GM23248 (cell line): Measurements from ENCODE around the gene ZNF418. TPM values are rescaled to one million over a fixed set of nuclear protein-coding genes. Genes with fewer than 3 reads are reported as not detected.
"Not testable (repeated sequence)": the region's sequence is repeated elsewhere in the genome, so short reads cannot be mapped to it uniquely, and the experiment has no call there.

ENCODE experiments used
- DNase-seq: peaks from one replicate; pipeline ENCODE4 v3.0.0-alpha.2; 2015
- H2AFZ ChIP-seq: fragments of 200-600 bp; sonication (generic); 2 replicates; pipeline ENCODE4 v1.6.1; 2016; ENCODE audit warnings: antibody characterized with exemption
- H3F3A ChIP-seq: fragments of 200-600 bp; sonication (generic); 2 replicates; pipeline ENCODE4 v1.6.1; 2016; ENCODE audit warnings: mild to moderate bottlenecking, antibody characterized with exemption, mixed run types; ENCODE audit not compliant: insufficient read depth
- H3K27ac ChIP-seq: fragments of 200-600 bp; sonication (generic); 2 replicates; pipeline ENCODE4 v1.5.1; 2016; ENCODE audit warnings: mild to moderate bottlenecking
- H3K27me3 ChIP-seq: fragments of 200-600 bp; sonication (generic); replicated peaks from 2 replicates; pipeline ENCODE4 v1.6.1; 2016; ENCODE audit warnings: mild to moderate bottlenecking; ENCODE audit not compliant: insufficient read depth
- H3K36me3 ChIP-seq: fragments of 200-600 bp; sonication (generic); 2 replicates; pipeline ENCODE4 v1.6.1; 2016; ENCODE audit warnings: low read depth, mild to moderate bottlenecking
- H3K4me1 ChIP-seq: fragments of 200-600 bp; sonication (generic); 2 replicates; pipeline ENCODE4 v1.6.1; 2016; ENCODE audit warnings: mild to moderate bottlenecking; ENCODE audit not compliant: insufficient read depth
- H3K4me2 ChIP-seq: fragments of 200-600 bp; sonication (generic); one replicate; pipeline ENCODE4 v1.6.1; 2016; ENCODE audit warnings: mild to moderate bottlenecking; ENCODE audit not compliant: unreplicated experiment
- H3K4me3 ChIP-seq: fragments of 200-600 bp; sonication (generic); 2 replicates; pipeline ENCODE4 v1.5.1; 2016; ENCODE audit warnings: mild to moderate bottlenecking
- H3K79me2 ChIP-seq: fragments of 200-600 bp; sonication (generic); 2 replicates; pipeline ENCODE4 v1.6.1; 2016; ENCODE audit warnings: mild to moderate bottlenecking; ENCODE audit not compliant: insufficient read depth
- H3K9ac ChIP-seq: fragments of 200-600 bp; sonication (generic); 2 replicates; pipeline ENCODE4 v1.6.1; 2016; ENCODE audit warnings: mild to moderate bottlenecking
- H3K9me2 ChIP-seq: fragments of 200-600 bp; sonication (generic); 2 replicates; pipeline ENCODE4 v1.6.1; 2016; ENCODE audit warnings: mixed run types, mild to moderate bottlenecking, moderate library complexity; ENCODE audit not compliant: insufficient read depth
- H3K9me3 ChIP-seq: fragments of 200-600 bp; sonication (generic); one replicate; pipeline ENCODE4 v1.6.1; 2017; ENCODE audit warnings: low read depth
- H4K20me1 ChIP-seq: fragments of 200-600 bp; sonication (generic); 2 replicates; pipeline ENCODE4 v1.6.0; 2016; ENCODE audit not compliant: insufficient read depth
- EZH2 ChIP-seq: fragments of 200-600 bp; sonication (generic); IDR thresholded peaks from 2 replicates; pipeline ENCODE4 v1.6.1; 2018; ENCODE audit warnings: antibody characterized with exemption, mild to moderate bottlenecking; ENCODE audit not compliant: insufficient read depth, poor library complexity, severe bottlenecking
- EZH2phosphoT487 ChIP-seq: fragments of 200-600 bp; sonication (generic); IDR thresholded peaks from 2 replicates; pipeline ENCODE4 v1.6.1; 2018; ENCODE audit warnings: antibody characterized with exemption, moderate library complexity, mild to moderate bottlenecking, low read depth; ENCODE audit not compliant: insufficient read depth
- WGBS, 2 experiments: methylation state at CpG; one replicate each; pipeline ENCODE4 v1.1.6; 2015 to 2017; ENCODE audit warnings: low lambda C conversion rate in 2 of 2, low coverage in 1 of 2; ENCODE audit errors: missing lambda C conversion rate in 2 of 2; 5-methylcytosine and 5-hydroxymethylcytosine counted together
- in situ Hi-C: fragments of 300-500 bp; cut with MboI; formaldehyde crosslinking; loops from 2 replicates; pipeline ENCODE4 v1.15.0; 2020
- polyA plus RNA-seq: library from polyadenylated mRNA; unstranded; fragments of >200 nt; fragmentation: Nextera tagmentation; extraction: Ambion mirVana; gene quantifications from 2 replicates; pipeline ENCODE4 v1.2.1, GENCODE V29; 2016
- total RNA-seq: library from RNA; depleted of rRNA; stranded (reverse); fragments of >200 nt; shearing (Covaris generic); gene quantifications from 2 replicates; pipeline ENCODE4 v1.2.3, GENCODE V29; 2014

Gene ZNF418
- total and polyA plus RNA-seq, 2 experiments from 2014 or later, result 1.0 to 2.6 TPM

GRCh38 chr19:57888560-57889231 lies 46.5 kb downstream of the ZNF418 start, which contains the start of gene ZNF814:
ZNF814 (minus strand) TSS chr19:57889037; CDS start chr19:57888802, 235 bp downstream.
- Histone ChIP-seq H3K4me2 (peak within 1 kb of the TSS; percentile 83), H3K9ac (peak within 1 kb of the TSS; percentile 87)
- in situ Hi-C loops, result no loop called here

GRCh38 chr19:57888107-57888559 lies 47.1 kb downstream of the ZNF418 start:
- WGBS, 2 experiments, result 11 to 17% methylated on average over 8 of the region's 8 CpGs
- TF ChIP-seq EZH2phosphoT487, result no peak
- no peak for TF ChIP-seq EZH2
- Histone ChIP-seq H3K36me3 (no peaks in the 10 kb centered on the region), H3K27me3 (no peaks in the 10 kb centered on the region), H3K4me2 (peak overlapping the region; percentile 83), H3K27ac (peak overlapping the region; percentile 55), H3K79me2 (peaks cover 55% of the 10 kb centered on the region), H3F3A (peaks cover 7% of the 10 kb centered on the region; the same call in 1 of the 2 replicates), H3K9me2 (no peaks in the 10 kb centered on the region), H3K4me3 (peak overlapping the region; percentile 94), H3K4me1 (peaks cover 12% of the 10 kb centered on the region), H3K9ac (peak overlapping the region; percentile 87), H4K20me1 (no peaks in the 10 kb centered on the region; the same call in 1 of the 2 replicates), H2AFZ (peak overlapping the region; percentile 95), H3K9me3 (no peaks in the 10 kb centered on the region)
- DNase-seq, result peak; percentile 43
- in situ Hi-C loops, result no loop called here

More at GRCh38 chr19:57888560-57889231, 46.5 kb downstream of the ZNF418 start, which contains the start of gene ZNF814:
- peaks cover 12% of the 10 kb centered on the region for H3K4me1 ChIP-seq
- H2AFZ ChIP-seq, result peak within 1 kb of the TSS; percentile 95
- H3K27me3 ChIP-seq, result no peaks in the 10 kb centered on the region
- 4% methylated on average over 43 of the region's 43 CpGs for WGBS, 2 experiments
- no peaks in the 10 kb centered on the region for H3K9me2 ChIP-seq
- H3K4me3 ChIP-seq, result peak within 1 kb of the TSS; percentile 94
- TF ChIP-seq EZH2phosphoT487, result no peak
- TF ChIP-seq EZH2, result no peak
- no peaks in the 10 kb centered on the region; the same call in 1 of the 2 replicates for H4K20me1 ChIP-seq
- H3K27ac ChIP-seq, result peak within 1 kb of the TSS; percentile 55
- H3K79me2 ChIP-seq, result peaks cover 49% of the 10 kb centered on the region
- DNase-seq, result peak; percentile 89
- peaks cover 7% of the 10 kb centered on the region; the same call in 1 of the 2 replicates for H3F3A ChIP-seq
- H3K36me3 ChIP-seq, result no peaks in the 10 kb centered on the region
- H3K9me3 ChIP-seq, result no peaks in the 10 kb centered on the region

- H2AFZ ChIP-seq, result peak overlapping the region; percentile 95; the same call in 1 of the 2 replicates
- WGBS, 2 experiments, result 8 to 13% methylated on average over 6 of the region's 6 CpGs
- no peaks in the 10 kb centered on the region for H3K9me3 ChIP-seq
- H3F3A ChIP-seq, result peaks cover 7% of the 10 kb centered on the region; the same call in 1 of the 2 replicates
- peaks cover 12% of the 10 kb centered on the region for H3K4me1 ChIP-seq
- H4K20me1 ChIP-seq, result no peaks in the 10 kb centered on the region; the same call in 1 of the 2 replicates
- H3K79me2 ChIP-seq, result peaks cover 63% of the 10 kb centered on the region
- peak overlapping the region; percentile 83 for H3K4me2 ChIP-seq
- H3K36me3 ChIP-seq, result no peaks in the 10 kb centered on the region
- peak overlapping the region; percentile 94 for H3K4me3 ChIP-seq
- H3K9ac ChIP-seq, result peak overlapping the region; percentile 87
- peak; percentile 23 for DNase-seq
- H3K27ac ChIP-seq, result no peak overlapping the region
- in situ Hi-C loops, result no loop called here
- H3K9me2 ChIP-seq, result no peaks in the 10 kb centered on the region
- no peaks in the 10 kb centered on the region for H3K27me3 ChIP-seq
- TF ChIP-seq EZH2, result no peak
Observed at GRCh38 chr19:57887195-57887941, 47.8 kb downstream of the ZNF418 start.

- Histone ChIP-seq H3K9me2 (no peaks in the 10 kb centered on the region), H3K4me1 (peaks cover 12% of the 10 kb centered on the region), H3K4me3 (no peak overlapping the region), H3K36me3 (no peaks in the 10 kb centered on the region), H3K27me3 (no peaks in the 10 kb centered on the region), H3K27ac (no peak overlapping the region), H3K9ac (no peak overlapping the region), H3K9me3 (no peaks in the 10 kb centered on the region), H4K20me1 (no peaks in the 10 kb centered on the region; the same call in 1 of the 2 replicates), H2AFZ (no peak overlapping the region), H3K79me2 (peaks cover 63% of the 10 kb centered on the region), H3K4me2 (no peak overlapping the region), H3F3A (peaks cover 7% of the 10 kb centered on the region; the same call in 1 of the 2 replicates)
- no peak for DNase-seq
- in situ Hi-C loops, result no loop called here
- 92 to 96% methylated on average over 3 of the region's 3 CpGs for WGBS, 2 experiments
- TF ChIP-seq EZH2phosphoT487 (no peak), EZH2 (no peak)
Observed at GRCh38 chr19:57886046-57886445, 49.2 kb downstream of the ZNF418 start.

GRCh38 chr19:57873883-57874799 lies 61.1 kb downstream of the ZNF418 start:
- H4K20me1 ChIP-seq, H3K9me3 ChIP-seq, in situ Hi-C loops, H3K9ac ChIP-seq, H2AFZ ChIP-seq, H3K4me3 ChIP-seq, H3K4me1 ChIP-seq, H3K27me3 ChIP-seq, H3K9me2 ChIP-seq, H3K27ac ChIP-seq, H3K4me2 ChIP-seq: not testable (repeated sequence)
- peak; percentile 25 for DNase-seq
- peaks cover 28% of the 10 kb centered on the region for H3K79me2 ChIP-seq
- H3K36me3 ChIP-seq, result peaks cover 45% of the 10 kb centered on the region
- peaks cover 53% of the 10 kb centered on the region for H3F3A ChIP-seq
- WGBS, 2 experiments, result 89 to 94% methylated on average over 8 of the region's 8 CpGs
